ENCODE results near the gene CHTF8.

The CHTF8 gene

GRCh38 chr16:69087161-69087581 is 45.2 kb downstream of the CHTF8 start:
- peak; percentile 33 for DNase-seq (ENCODE audit: low read depth)
- no peak overlapping the region for H3K4me3 ChIP-seq (ENCODE audit: low read depth, low read length)
- TF ChIP-seq CTCF (IDR thresholded peaks at IDR 0.05; ENCODE audit: low read depth, low read length) = no peak

GRCh38 chr16:69085032-69085695 is 47.2 kb downstream of the CHTF8 start:
- TF ChIP-seq MAX (IDR thresholded peaks at IDR 0.05; ENCODE audit: low read depth, low read length) (no peak), POLR2A (IDR thresholded peaks at IDR 0.05; ENCODE audit: extremely low read depth, insufficient read length) (no peak), CTCF (IDR thresholded peaks at IDR 0.05; ENCODE audit: low read depth, low read length) (no peak), MYC (IDR thresholded peaks at IDR 0.05; ENCODE audit: low read depth, low read length) (no peak)
- no peak overlapping the region for H3K4me3 ChIP-seq (ENCODE audit: low read depth, low read length)
- DNase-seq (ENCODE audit: low read depth) = no peak

GRCh38 chr16:69084289-69084688 is 48.1 kb downstream of the CHTF8 start:
- no peak overlapping the region for H3K4me3 ChIP-seq (ENCODE audit: low read depth, low read length)
- DNase-seq (ENCODE audit: low read depth) = no peak
- TF ChIP-seq POLR2A (IDR thresholded peaks at IDR 0.05; ENCODE audit: extremely low read depth, insufficient read length) (no peak), MYC (IDR thresholded peaks at IDR 0.05; ENCODE audit: low read depth, low read length) (no peak), CTCF (IDR thresholded peaks at IDR 0.05; ENCODE audit: low read depth, low read length) (no peak), MAX (IDR thresholded peaks at IDR 0.05; ENCODE audit: low read depth, low read length) (no peak)

GRCh38 chr16:69083306-69083941 is 49.0 kb downstream of the CHTF8 start:
- TF ChIP-seq MYC (IDR thresholded peaks at IDR 0.05; ENCODE audit: low read depth, low read length) = no peak
- TF ChIP-seq CTCF (IDR thresholded peaks at IDR 0.05; ENCODE audit: low read depth, low read length) = peak; percentile 40
- no peak for TF ChIP-seq MAX (IDR thresholded peaks at IDR 0.05; ENCODE audit: low read depth, low read length)
- no peak for TF ChIP-seq POLR2A (IDR thresholded peaks at IDR 0.05; ENCODE audit: extremely low read depth, insufficient read length)
- H3K4me3 ChIP-seq (ENCODE audit: low read depth, low read length) = no peak overlapping the region
- DNase-seq (ENCODE audit: low read depth) = no peak

- no peak for DNase-seq (ENCODE audit: low read depth)
- TF ChIP-seq POLR2A (IDR thresholded peaks at IDR 0.05; ENCODE audit: extremely low read depth, insufficient read length) (no peak), MAX (IDR thresholded peaks at IDR 0.05; ENCODE audit: low read depth, low read length) (no peak), MYC (IDR thresholded peaks at IDR 0.05; ENCODE audit: low read depth, low read length) (no peak)
- no peak overlapping the region for H3K4me3 ChIP-seq (ENCODE audit: low read depth, low read length)
These were observed 52.7 kb downstream of the CHTF8 start for GRCh38 chr16:69079697-69080096.

- no peak for DNase-seq (ENCODE audit: low read depth)
- no peak for TF ChIP-seq MAX (IDR thresholded peaks at IDR 0.05; ENCODE audit: low read depth, low read length)
- TF ChIP-seq MYC (IDR thresholded peaks at IDR 0.05; ENCODE audit: low read depth, low read length) = no peak
- no peak overlapping the region for H3K4me3 ChIP-seq (ENCODE audit: low read depth, low read length)
These were observed 54.3 kb downstream of the CHTF8 start for GRCh38 chr16:69078073-69078472.

Data from NB4 (cell line).